Neural cell (in vitro differentiated cells): Measurements from ENCODE around the gene DNAJC15. TPM values are rescaled to one million over a fixed set of nuclear protein-coding genes. Genes with fewer than 3 reads are reported as not detected.

Experiments used
- H2AFZ ChIP-seq: fragments of 200-600, 300-800 bp; sonication (generic), shearing (Covaris generic); 2 replicates; pipeline ENCODE4 v1.6.0; 2014; ENCODE audit warnings: low read depth, mild to moderate bottlenecking, antibody characterized with exemption, low read length, moderate library complexity
- H3F3A ChIP-seq: fragments of 200-600 bp; shearing (Covaris generic); 2 replicates; pipeline ENCODE4 v1.6.1; 2016; ENCODE audit warnings: mild to moderate bottlenecking, moderate library complexity, mixed read lengths, antibody characterized with exemption, low read length; ENCODE audit not compliant: insufficient read depth, poor library complexity, severe bottlenecking
- H3K27ac ChIP-seq: fragments of 200-600, 300-800 bp; sonication (generic), shearing (Covaris generic); 2 replicates; pipeline ENCODE4 v1.5.1; 2014; ENCODE audit warnings: mild to moderate bottlenecking, low read length, moderate library complexity
- H3K27me3 ChIP-seq: fragments of 300-800, 200-600 bp; sonication (generic), shearing (Covaris generic); 2 replicates; pipeline ENCODE4 v1.6.0; 2014; ENCODE audit warnings: mild to moderate bottlenecking, low read depth, low read length, moderate library complexity; ENCODE audit not compliant: insufficient read depth
- H3K36me3 ChIP-seq: fragments of 300-800, 200-600 bp; sonication (generic), shearing (Covaris generic); 2 replicates; pipeline ENCODE4 v1.5.1; 2014; ENCODE audit warnings: mild to moderate bottlenecking, antibody characterized with exemption, low read length, moderate library complexity; ENCODE audit not compliant: insufficient read depth
- H3K4me2 ChIP-seq: fragments of 300-800, 200-600 bp; sonication (generic), shearing (Covaris generic); 2 replicates; pipeline ENCODE4 v1.6.0; 2014; ENCODE audit warnings: mild to moderate bottlenecking, low read length
- H3K4me3 ChIP-seq: fragments of 300-800, 200-600 bp; sonication (generic), shearing (Covaris generic); 2 replicates; pipeline ENCODE4 v1.5.1; 2014; ENCODE audit warnings: mild to moderate bottlenecking, low read length, moderate library complexity
- H3K79me2 ChIP-seq: fragments of 200-600 bp; shearing (Covaris generic); replicated peaks from 2 replicates; pipeline ENCODE4 v1.6.0; 2014; ENCODE audit warnings: mild to moderate bottlenecking, low read length, moderate library complexity; ENCODE audit not compliant: insufficient read depth
- H3K9ac ChIP-seq: fragments of 300-800, 200-600 bp; sonication (generic), shearing (Covaris generic); 2 replicates; pipeline ENCODE4 v1.6.1; 2016; ENCODE audit warnings: mild to moderate bottlenecking, low read length, mixed read lengths
- H3K9me2 ChIP-seq: fragments of 200-600 bp; shearing (Covaris generic); 2 replicates; pipeline ENCODE4 v1.6.1; 2016; ENCODE audit warnings: mild to moderate bottlenecking, low read length, mixed read lengths; ENCODE audit not compliant: insufficient read depth
- H3K9me3 ChIP-seq: fragments of 200-600, 300-800 bp; sonication (generic), shearing (Covaris generic); 2 replicates; pipeline ENCODE4 v1.6.1; 2016; ENCODE audit warnings: mild to moderate bottlenecking, mixed run types, low read length, moderate library complexity, mixed read lengths
- H4K20me1 ChIP-seq: fragments of 200-600 bp; shearing (Covaris generic); 2 replicates; pipeline ENCODE4 v1.6.1; 2016; ENCODE audit warnings: mild to moderate bottlenecking, mixed run types; ENCODE audit not compliant: insufficient read depth
- CTCF ChIP-seq: fragments of 450-650 bp; IDR thresholded peaks from 2 replicates; pipeline ENCODE4 v1.5.1; 2014; ENCODE audit warnings: antibody characterized with exemption, mild to moderate bottlenecking, moderate library complexity; ENCODE audit not compliant: poor library complexity, severe bottlenecking
- EP300 ChIP-seq: fragments of 450-650 bp; conservative IDR thresholded peaks from 2 replicates; pipeline ENCODE4 v1.6.1; 2014; ENCODE audit warnings: antibody characterized with exemption, mild to moderate bottlenecking, moderate library complexity; ENCODE audit not compliant: poor library complexity, severe bottlenecking
- EZH2 ChIP-seq: fragments of 200-600, 300-800 bp; shearing (Covaris generic), sonication (generic); IDR thresholded peaks from 2 replicates; pipeline ENCODE4 v1.6.1; 2014; ENCODE audit warnings: antibody characterized with exemption, low read length, borderline replicate concordance, mild to moderate bottlenecking; ENCODE audit not compliant: insufficient read depth, poor library complexity, severe bottlenecking
- MXI1 ChIP-seq: fragments of 450-650 bp; conservative IDR thresholded peaks from 2 replicates; pipeline ENCODE4 v1.6.1; 2014; ENCODE audit warnings: antibody characterized with exemption, mild to moderate bottlenecking; ENCODE audit not compliant: poor library complexity, severe bottlenecking
- POLR2AphosphoS5 ChIP-seq: IDR thresholded peaks from 2 replicates; pipeline ENCODE4 v1.6.1; 2012
- RAD21 ChIP-seq: fragments of 450-650 bp; conservative IDR thresholded peaks from 2 replicates; pipeline ENCODE4 v1.6.1; 2014; ENCODE audit warnings: antibody characterized with exemption, mild to moderate bottlenecking, moderate library complexity
- REST ChIP-seq: IDR thresholded peaks from 2 replicates; pipeline ENCODE4 v1.6.1; 2012; ENCODE audit warnings: borderline replicate concordance
- SMC3 ChIP-seq: fragments of 450-650 bp; conservative IDR thresholded peaks from 2 replicates; pipeline ENCODE4 v1.6.1; 2014; ENCODE audit warnings: antibody characterized with exemption, mild to moderate bottlenecking, moderate library complexity; ENCODE audit not compliant: poor library complexity
- TAF1 ChIP-seq: IDR thresholded peaks from 2 replicates; pipeline ENCODE4 v1.6.1; 2012; ENCODE audit warnings: low read depth
- polyA plus RNA-seq: library from polyadenylated mRNA; depleted of rRNA; stranded (reverse); fragments of >200 nt; gene quantifications from 2 replicates; pipeline ENCODE4 v1.2.3, GENCODE V29; 2014

Gene DNAJC15
- polyA plus RNA-seq, 1 donor from 2014 or later, result 0.84 TPM

GRCh38 chr13:43132911-43133310 is 109.5 kb downstream of the DNAJC15 start:
- no peaks in the 10 kb centered on the region for H3K9me3 ChIP-seq
- H3K36me3 ChIP-seq, result no peaks in the 10 kb centered on the region
- no peaks in the 10 kb centered on the region for H3K9me2 ChIP-seq
- H2AFZ ChIP-seq, result no peak overlapping the region
- H3K9ac ChIP-seq, result no peak overlapping the region
- H3K27me3 ChIP-seq, result no peaks in the 10 kb centered on the region
- no peaks in the 10 kb centered on the region for H4K20me1 ChIP-seq
- no peak overlapping the region for H3K4me2 ChIP-seq
- H3F3A ChIP-seq, result peaks cover 12% of the 10 kb centered on the region
- H3K27ac ChIP-seq, result no peak overlapping the region
- no peak overlapping the region for H3K4me3 ChIP-seq
- no peaks in the 10 kb centered on the region for H3K79me2 ChIP-seq
- TF ChIP-seq EP300 (no peak), TAF1 (no peak), SMC3 (no peak), POLR2AphosphoS5 (no peak), RAD21 (no peak), MXI1 (no peak), EZH2 (no peak), REST (no peak), CTCF (no peak)

GRCh38 chr13:43133792-43134191 is 110.4 kb downstream of the DNAJC15 start:
- Histone ChIP-seq H3K9ac (no peak overlapping the region), H3K36me3 (no peaks in the 10 kb centered on the region), H4K20me1 (no peaks in the 10 kb centered on the region), H3K4me3 (no peak overlapping the region), H2AFZ (no peak overlapping the region), H3K9me3 (no peaks in the 10 kb centered on the region), H3K27ac (no peak overlapping the region), H3F3A (peaks cover 9% of the 10 kb centered on the region), H3K4me2 (no peak overlapping the region), H3K27me3 (no peaks in the 10 kb centered on the region), H3K9me2 (no peaks in the 10 kb centered on the region), H3K79me2 (no peaks in the 10 kb centered on the region)
- TF ChIP-seq TAF1, result no peak
- no peak for TF ChIP-seq RAD21
- TF ChIP-seq EZH2, result no peak
- no peak for TF ChIP-seq SMC3
- TF ChIP-seq MXI1, result no peak
- TF ChIP-seq REST, result no peak
- TF ChIP-seq POLR2AphosphoS5, result no peak
- no peak for TF ChIP-seq EP300
- TF ChIP-seq CTCF, result no peak
